GM19351 (cell line): ENCODE results near the gene SPEF1.

Source experiments
- ATAC-seq: cut with Tn5 transposase; IDR thresholded peaks from one replicate; pipeline ENCODE4 v1.9.1; 2021; ENCODE audit warnings: mild to moderate bottlenecking, moderate library complexity; ENCODE audit not compliant: unreplicated experiment

Gene SPEF1

DNA sequence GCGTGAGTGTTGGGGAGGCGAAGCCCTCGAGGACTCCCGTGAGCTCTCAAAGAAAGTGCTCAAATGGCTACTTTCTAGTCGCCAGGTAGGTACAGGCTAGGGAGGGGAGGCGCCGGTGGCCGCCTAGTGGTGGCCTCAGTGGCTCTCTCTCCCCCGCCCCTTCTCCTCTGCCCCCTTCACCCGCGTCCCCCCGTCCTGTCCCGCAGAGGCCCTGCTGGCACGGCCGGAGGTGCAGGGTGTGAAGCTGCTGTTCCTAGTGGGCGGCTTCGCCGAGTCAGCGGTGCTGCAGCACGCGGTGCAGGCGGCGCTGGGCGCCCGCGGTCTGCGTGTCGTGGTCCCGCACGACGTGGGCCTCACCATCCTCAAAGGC, 30.0 kb downstream of the SPEF1 start:
- no peak for ATAC-seq

DNA sequence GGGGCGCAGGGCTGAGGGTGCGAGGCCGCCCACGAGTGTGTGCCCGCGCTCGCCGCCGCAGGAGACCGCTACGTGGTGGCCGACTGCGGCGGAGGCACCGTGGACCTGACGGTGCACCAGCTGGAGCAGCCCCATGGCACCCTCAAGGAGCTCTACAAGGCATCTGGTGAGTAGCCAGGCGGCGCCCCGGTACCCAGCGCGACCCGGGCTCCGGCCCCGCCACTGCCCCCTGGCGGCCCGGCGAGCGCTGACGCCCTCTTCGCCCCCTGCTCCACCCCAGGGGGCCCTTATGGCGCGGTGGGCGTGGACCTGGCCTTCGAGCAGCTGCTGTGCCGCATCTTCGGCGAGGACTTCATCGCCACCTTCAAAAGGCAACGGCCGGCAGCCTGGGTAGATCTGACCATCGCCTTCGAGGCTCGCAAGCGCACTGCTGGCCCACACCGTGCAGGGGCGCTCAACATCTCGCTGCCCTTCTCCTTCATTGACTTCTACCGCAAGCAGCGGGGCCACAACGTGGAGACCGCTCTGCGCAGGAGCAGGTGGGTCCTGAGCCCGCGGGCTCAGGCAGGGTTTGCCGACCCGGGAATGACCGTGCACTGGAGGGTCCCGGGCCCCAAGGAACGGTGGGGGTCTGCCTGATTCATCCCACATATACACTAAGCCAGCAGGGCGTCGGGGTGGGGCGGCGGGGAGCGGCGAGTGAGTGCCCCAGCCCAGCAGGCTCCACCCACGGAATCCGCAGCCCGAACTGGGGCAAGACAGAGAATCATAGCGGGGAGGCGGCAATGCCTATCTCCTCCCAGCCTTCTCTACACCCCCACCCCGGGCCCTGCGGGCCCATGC, 31.3 kb downstream of the SPEF1 start:
- no peak for ATAC-seq

DNA sequence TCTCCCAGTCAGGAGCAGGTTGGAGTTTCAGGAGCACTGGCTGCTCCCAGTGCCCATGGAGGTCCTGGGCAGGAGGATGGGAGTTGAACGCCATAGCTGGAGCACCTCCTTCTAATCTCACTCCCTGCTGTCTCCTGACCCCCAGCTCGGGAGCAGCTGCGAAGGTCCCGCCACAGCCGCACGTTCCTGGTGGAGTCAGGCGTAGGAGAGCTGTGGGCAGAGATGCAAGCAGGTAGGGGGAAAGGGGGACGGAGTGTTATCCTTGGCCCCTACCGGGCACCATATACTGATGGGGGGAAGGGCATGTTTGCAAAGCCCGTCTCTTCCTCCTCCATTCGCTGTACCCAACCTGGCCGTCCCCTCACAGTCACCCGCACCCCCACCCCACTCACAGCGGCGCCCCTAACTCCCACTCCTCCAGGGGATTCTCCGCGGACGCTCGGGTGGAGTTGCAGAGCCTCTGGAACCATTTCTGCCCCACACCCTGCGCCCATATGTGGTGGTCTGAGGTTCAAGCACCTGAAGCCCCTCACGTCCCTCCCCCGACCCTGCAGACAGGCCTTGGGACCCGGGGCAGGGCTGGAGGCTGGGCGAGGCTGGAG, 32.1 kb downstream of the SPEF1 start:
- no peak for ATAC-seq

DNA sequence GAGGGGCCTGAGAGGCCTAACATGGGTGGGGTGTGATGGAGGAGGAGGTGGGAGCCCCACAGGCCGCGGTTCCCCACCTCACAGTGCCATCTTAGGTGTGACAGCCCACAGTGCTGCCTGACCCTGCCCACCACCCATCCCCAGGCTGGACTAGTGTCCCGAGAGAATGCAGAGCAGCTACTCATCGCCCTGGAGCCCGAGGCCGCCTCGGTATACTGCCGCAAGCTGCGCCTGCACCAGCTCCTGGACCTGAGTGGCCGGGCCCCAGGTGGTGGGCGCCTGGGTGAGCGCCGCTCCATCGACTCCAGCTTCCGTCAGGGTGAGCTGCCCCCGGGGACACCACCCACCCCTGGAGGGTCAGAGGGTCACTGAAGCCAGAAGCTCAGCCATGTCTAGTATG, 33.2 kb downstream of the SPEF1 start:
- no peak for ATAC-seq

DNA sequence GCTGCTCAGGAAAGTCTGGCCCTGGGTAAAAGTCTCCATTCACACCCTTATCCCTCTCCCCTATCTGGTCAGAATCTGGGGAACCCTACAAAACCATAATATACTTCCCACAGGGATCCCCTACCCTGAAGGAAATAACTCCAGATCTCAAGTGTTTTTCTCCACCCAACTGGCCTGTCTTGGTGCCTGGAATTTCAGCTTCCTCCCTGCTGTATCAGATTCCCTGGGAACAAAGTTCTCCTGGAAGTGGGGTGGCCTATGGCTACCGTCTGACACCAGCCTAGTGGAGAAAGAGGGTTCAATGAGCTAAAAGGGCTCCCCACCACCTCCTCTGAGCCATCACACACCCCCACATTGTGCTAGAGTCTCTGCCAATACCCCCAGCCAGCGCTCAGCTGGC, 33.8 kb downstream of the SPEF1 start:
- no peak for ATAC-seq

DNA sequence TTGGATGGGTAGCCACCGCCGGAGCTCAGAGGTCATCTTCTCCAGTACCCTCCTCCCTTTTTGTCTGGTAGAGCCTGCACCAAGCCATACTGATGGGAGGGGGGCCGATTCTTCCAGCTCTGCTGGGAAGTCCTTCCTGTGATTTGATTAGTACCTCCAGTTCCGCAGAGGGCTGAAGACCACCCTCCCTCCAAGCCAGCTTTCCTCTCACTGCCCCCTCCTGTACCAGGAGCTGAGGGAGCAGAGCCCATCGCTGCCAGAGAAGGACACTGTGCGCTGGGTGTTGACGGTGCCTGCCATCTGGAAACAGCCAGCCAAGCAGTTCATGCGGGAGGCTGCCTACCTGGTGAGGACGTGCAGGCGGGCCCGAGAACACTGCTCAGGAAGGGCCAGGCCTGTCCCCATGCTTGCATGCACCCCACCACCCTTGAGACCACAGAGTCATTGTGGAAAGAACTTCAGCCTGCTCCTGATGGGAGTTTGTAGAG, 35.5 kb downstream of the SPEF1 start:
- ATAC-seq: no peak

DNA sequence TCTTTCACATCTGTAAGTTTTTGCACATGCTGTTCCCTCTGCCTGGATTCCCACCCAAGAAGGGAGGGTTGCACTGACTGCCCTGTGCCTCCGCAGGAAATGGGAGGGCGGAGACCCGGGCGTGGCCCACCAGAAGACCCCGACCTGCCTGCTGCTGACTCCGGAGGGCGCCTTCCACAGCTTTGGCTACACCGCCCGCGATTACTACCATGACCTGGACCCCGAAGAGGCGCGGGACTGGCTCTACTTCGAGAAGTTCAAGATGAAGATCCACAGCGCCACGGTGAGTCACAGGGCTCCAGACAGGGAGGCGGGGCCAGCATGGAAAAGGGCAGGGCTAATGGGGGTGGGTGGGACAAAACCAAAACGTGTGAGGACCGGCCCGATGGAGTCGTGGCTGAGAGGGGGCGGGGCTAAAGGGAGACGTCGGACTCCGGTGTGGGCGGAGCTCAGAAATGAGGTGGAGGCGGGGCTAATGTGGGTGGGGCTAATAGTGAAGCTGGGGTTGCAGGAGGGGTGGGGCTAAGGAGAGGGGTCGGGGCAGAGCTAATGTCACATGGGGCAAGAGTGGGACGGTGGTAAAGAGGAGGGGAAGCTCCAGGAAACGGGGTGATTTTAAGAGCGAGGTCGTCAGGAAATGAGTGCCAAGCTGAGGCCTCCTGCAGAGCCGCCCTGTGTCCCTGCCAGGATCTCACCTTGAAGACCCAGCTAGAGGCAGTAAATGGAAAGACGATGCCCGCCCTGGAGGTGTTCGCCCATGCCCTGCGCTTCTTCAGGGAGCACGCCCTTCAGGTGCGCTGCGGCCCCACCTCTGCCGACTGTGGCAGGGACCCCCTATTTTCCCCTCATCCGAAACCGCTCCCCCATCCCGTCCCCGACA, 36.2 kb downstream of the SPEF1 start:
- peak; percentile 80 for ATAC-seq

DNA sequence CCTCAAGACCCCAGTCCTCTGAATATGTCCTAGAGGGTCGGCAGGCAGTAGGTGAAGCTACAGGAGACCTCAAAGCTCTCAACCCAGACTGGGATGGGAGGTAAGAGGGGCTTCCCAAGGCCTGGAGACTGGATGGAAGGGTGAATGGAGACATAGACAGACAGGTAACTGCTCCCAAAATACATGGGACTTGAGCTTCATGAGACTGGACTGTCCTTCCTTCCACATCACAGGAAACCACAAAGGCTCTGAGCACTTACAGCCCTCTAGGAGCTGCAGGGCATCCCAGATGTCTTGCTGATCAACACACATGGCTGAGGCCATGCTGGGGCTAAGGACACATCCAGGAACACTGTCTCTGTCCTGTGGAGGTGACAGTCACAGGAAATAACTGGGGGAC, 37.2 kb downstream of the SPEF1 start:
- ATAC-seq: no peak

DNA sequence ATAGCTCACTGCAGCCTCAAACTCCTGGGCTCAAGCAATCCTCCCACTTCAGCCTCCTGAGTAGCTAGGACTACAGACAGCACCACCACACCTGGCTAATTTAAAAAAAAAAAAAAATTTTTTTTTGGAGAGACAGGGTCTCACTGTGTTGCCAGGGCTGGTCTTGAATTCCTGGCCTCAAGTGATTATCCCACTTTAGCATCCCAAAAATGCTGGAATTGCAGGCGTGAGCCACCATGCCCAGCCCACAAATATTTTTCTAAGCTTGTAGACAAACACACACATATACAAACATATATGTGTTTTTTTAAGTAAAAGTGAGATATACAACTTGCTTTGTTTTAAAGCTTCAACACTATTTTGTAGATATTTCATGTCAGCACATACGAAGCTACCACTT, 38.0 kb downstream of the SPEF1 start:
- no peak for ATAC-seq

DNA sequence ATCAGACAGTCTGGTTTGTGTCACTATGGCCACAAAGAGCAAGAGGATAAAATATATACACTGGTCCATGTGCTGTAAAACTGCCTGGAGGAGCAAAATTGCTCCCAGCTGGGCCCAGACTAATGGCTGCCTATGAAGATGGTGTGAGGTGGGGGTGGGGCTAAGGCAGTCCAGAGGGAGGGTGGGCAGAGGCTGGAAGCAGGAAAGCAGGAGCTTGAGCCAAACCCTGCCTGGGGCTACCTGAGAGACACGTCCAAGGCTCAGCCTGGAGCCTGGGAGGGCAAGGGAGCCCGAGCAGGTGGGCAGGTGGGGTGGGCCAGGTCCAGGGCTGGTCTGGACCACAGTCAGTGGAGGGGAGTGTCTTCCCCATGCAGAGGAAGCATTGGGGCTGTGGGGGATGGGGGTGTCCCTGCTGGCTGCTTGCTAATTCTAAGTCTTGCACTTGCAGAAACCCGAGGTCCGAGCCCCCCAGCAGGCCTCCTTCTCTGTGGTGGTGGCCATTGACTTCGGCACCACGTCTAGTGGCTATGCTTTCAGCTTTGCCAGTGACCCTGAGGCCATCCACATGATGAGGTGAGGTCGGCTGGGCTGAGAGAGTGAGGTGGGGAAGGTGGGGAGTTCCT, 39.3 kb downstream of the SPEF1 start:
- no peak for ATAC-seq

DNA sequence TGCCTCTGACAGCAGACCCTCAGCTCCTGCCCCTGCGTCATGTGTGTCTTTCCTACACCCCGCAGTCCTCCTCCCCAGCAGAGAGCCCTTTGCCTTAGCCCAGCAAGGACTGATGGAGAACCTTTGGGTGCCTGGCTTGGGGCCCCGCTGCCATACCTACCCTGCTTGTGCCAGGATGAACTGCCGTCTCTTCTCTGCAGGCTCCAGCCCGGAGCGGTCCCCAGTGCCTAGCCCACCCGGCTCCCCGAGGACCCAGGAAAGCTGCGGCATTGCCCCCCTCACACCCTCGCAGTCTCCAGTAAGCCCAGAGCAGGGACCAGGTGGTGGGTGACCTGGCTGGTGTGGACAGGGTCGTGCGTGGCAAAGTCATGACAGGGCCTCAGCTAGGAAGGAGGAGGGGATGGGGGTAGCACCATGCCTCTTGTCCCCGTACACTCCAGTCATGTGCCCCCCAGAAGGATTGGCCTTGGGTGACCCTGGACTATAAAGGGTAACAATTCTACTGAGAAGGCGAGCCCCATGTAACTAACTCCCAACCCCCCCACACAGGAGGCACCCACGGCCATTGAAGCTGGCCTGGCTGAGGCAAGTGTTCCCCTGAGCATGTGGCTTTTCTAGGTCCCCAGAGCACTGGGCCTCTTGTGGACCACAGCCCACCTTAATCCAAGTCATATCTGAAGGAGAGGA, 40.5 kb downstream of the SPEF1 start:
- no peak for ATAC-seq

DNA sequence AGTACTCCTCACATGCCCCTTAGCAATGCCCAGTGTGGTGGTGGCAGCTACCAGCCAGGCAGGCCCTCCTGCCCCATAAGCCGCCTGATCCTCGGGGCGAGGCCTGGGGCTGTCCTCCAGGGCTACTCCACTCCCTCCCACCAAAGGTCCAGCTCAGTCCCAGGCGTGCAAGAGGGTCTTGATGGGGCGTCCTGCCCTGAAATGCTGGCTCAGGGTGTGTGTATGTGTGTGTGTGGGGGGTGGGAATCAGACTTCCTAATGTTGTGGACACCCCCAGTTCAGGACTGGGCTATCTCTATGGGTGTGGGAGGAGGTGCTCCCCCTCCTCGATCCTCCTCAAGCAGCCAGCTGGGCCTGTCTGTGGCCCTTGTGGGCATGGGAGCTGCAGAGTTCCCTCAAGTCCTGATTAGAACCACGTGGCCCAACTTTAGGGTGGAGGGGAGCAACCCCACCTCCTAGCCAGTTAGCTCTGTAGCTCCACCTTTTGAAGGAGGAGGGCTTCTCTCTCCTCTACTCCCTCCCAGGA, 41.3 kb downstream of the SPEF1 start:
- no peak for ATAC-seq

DNA sequence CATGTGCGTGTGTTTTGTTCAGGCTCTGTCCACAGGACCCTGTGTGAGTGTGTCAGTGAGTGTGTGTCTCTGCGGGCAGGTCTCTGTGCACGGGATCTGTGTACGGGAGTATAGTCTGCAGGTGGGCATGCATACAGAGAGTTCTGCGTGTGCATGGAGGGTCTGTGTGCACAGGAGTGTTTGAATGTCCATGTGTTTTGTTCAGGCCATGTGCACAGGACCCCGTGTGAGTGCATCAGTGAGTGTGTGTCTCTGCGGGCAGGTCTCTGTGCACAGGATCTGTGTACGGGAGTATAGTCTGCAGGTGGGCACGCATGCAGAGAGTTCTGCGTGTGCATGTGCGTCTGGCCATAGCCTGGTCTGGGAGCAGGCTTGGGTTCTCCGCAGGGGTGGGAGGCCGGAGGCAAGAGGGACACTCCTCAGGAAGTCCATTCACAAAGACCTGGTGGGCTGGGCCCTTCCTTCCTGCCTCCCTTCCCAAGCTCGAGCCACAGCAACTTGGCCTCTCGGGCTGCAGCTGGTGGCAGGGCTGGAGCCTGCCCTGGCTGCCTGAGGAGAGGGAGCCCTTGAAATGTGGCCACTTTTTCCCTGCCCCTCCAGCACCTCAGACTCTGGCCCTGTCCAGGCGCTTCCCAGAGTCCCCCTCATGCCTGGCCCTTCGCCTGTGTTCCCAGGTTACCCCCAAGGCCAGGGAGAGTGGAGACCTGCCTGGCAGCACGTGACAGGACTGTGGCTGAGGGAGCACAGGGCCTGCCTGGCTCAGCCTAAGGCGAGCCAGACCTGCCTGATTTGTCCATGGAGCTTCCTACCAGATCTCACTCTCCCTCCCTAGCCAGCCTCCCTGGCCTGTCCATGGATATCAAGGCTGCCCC, 42.0 kb downstream of the SPEF1 start:
- ATAC-seq: no peak

DNA sequence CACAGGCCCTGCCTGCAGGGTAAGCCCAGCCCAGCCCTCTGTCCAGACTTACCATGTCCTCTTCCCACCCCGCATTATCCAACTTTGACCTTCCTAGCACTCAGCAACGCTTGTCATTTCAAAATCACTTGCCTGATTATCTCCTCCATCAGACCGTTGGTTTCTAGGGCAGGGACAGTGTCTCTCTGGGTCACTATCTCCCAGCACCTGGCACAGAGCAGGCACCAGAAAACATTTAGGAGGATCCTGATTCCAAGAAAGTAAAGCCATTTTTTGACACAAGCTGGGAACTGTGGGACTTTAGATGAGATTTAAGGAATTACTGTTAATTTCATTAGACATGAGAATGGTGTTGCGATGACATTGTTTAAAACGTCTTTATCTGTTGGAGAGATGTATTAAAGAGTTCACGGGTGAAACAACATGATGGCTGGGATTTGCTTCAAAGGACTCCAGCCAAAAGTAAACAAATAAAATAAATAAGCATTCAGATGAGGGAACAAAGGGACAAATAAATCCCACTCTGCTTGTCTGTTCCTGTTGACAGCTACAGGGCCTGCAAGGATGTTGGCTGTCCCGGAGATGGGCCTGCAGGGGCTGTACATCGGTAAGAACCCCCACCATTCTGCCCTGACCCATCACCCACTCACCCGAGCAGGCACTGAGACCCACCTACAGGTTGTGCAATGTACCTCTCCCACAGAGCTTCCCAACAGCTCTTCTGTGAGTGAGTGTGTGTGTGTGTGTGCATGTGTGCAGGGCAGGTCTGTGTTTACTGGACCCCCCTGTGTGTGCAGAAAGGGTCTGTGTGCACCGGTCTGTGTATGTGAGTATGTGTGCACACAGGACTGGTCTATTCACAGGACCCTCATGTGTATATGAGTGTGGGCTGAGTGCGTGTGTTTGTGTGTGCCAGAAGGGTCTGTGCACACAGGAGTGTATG, 42.9 kb downstream of the SPEF1 start:
- ATAC-seq: no peak

DNA sequence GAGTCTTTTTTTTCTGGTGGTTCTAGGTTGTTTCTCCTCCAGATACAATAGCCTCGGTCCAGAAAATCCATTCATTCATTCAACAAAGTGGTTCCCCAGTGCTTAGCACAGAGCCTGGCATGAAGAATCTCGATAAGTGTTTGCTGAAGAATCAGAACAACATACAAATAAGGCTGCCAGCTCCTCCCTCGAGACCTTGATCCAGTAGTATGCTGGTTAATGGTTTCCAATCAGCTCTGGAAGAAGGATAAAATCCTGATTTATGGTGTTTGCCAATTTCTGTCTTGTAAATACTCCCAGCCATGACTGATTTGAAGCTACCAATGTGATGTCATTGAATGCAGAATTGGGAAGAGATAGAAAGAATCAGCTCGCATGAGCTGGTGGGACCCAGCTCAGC, 45.5 kb downstream of the SPEF1 start:
- ATAC-seq: no peak

DNA sequence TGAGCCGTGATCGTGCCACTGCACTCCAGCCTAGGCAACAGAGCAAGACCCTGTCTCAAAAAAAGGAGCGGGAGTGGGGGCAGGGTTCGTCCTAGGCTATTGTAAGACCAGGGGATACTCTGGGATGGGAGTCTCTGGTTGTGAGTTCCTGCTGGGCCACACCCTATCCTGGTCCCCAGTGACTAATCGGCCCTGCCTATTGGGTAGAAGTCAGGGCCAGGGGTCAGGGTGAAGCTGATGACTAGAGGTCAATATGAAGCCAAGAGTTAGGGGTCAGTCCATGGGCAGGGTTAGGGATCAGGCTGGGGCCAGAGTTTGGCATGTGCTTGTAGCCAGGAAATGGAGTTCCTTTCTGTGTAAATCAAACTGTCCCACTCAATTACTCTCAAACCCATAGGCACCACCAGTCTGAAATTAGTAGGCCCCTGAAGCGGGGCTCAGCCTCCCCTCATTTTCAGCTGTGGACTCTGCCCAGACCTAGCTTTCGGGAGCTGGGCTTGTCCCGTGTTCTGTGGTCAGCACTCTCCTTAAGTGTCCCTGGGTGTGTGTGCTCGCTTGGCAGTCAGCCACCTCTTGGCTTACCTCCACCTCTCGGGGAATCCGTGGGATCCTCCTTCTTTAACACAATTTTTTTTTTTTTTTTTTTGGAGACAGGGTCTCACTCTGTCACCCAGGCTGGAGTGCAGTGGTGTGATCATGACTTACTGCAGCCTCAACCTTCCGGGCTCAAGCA, 47.0 kb downstream of the SPEF1 start:
- no peak for ATAC-seq

DNA sequence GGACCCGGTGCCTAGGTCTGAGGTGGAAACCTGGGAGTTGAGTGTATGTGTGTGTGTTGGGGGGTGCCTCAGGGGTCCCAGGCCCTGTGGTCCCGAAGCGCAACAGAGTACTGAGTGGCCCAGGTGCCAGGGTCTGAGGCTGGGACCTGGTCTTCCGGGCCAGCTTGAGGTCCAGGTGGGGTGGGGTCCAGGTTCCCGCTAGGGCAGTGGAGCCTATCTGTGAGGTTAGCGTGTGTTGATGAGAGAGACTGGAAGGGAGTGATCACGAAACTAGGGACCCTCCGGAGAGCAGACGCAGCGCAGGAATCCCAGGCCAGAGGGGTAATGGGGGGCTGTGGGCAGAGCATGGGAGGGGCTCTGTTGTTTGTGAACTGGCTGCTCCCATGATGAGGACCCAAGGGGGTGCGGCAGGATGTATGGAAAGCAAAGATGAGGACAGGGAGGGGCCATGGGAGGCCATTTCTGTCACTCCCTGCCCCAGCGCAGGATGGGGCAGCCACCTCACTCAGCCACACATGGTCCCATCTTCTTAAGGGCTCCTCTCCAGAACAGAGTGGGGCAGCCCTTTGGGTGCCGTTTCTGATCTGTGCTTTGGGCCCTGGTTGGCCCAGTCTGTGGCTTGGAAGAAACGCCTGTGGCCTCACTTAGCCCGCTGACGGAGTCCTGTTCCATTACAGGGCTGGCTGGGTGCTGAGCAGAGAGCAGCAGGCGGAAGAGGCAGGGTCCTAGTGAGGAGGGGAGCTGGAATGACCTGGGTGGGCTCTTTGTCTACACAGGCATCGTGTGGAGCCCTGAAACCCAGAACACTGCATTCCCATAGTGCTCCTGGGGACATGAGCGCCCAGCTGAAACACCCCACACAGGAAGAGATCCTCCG, 47.9 kb downstream of the SPEF1 start:
- no peak for ATAC-seq
